NT2/D1 (cell line): ENCODE data around the gene ADGRG2.
"Not testable (repeated sequence)": the region's sequence is repeated elsewhere in the genome, so short reads cannot be mapped to it uniquely, and the experiment has no call there.

Experiments
- SUZ12 ChIP-seq: IDR thresholded peaks from 2 replicates; pipeline ENCODE4 v1.6.1; 2011; ENCODE audit not compliant: insufficient read length, insufficient read depth; ENCODE audit errors: extremely low read depth
- YY1 ChIP-seq: IDR thresholded peaks from 2 replicates; pipeline ENCODE4 v1.6.1; 2011; ENCODE audit not compliant: insufficient read length, insufficient read depth
- ZNF274 ChIP-seq: IDR thresholded peaks from 2 replicates; pipeline ENCODE4 v1.6.1; 2011; ENCODE audit warnings: mild to moderate bottlenecking, low read depth, low read length

GRCh38 chrX:19066987-19067386 lies 55.3 kb downstream of the ADGRG2 start:
- TF ChIP-seq YY1, ZNF274, SUZ12: not testable (repeated sequence)
